OCI-M2 (cell line): ENCODE measurements around the gene CAMP.
"Not testable (repeated sequence)": the region's sequence is repeated elsewhere in the genome, so short reads cannot be mapped to it uniquely, and the experiment has no call there.

Experiments used
- DNase-seq: peaks from one replicate; lab custom pipeline; 2025; ENCODE audit not compliant: unreplicated experiment; lab: John Stamatoyannopoulos, UW

CAMP gene, protein sequence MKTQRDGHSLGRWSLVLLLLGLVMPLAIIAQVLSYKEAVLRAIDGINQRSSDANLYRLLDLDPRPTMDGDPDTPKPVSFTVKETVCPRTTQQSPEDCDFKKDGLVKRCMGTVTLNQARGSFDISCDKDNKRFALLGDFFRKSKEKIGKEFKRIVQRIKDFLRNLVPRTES

DNA sequence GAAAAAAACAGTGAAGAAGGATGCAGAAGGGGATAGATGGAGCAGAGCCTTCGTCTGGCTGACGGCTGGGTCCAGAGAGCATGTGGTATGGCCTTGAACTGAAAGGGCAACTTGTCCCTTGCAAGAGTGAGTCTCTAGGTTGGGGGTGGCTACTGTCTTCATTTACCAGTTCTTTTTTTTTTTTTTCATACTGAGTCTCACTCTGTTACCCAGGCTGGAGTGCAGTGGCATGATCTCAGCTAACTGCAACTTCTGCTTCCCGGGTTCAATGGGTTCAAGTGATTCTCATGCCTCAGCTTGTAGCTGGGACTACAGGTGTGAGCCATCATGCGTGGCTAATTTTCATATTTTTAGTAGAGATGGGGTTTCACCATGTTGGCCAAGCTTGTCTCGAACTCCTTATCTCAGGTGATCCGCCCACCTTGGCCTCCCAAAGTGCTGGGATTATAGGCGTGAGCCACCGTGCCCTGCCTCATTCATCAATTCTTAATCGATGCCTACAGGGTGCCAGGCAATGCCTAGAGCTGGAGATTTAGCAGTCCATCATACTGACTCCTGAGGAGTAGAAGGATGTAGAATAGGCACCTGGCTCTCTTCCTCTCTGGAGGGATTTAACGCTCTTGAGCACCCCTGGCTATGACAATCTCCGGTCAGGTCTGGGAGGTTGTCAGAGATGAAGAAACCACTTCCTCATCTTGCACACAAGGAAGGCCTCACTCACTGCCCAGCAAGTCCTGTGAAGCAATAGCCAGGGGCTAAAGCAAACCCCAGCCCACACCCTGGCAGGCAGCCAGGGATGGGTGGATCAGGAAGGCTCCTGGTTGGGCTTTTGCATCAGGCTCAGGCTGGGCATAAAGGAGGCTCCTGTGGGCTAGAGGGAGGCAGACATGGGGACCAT is at the start of gene CAMP:
Gene CAMP (plus strand): TSS at position 880 of the 898 bp plus-strand sequence. CDS start 17 bp downstream, at position 897.
- DNase-seq = no peak

DNA sequence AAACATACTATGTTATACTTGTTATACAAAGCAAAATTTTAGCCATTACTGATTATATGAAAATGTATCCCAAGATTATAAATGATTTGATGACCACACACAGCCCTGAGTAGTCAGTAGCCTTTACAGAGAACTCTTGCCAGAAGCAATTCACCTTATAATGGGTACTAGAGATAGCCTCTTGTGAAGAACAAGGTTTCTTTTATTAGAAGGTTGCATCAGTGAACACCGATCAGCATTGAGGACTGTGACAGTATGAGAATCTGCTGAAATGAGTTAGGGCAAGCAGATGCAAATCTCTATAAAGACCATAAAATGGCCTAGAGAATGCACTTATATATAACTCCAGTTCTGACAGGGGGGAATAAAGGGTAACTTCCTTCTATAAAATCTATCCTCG is 45.2 kb upstream of the CAMP start:
- DNase-seq = no peak

DNA sequence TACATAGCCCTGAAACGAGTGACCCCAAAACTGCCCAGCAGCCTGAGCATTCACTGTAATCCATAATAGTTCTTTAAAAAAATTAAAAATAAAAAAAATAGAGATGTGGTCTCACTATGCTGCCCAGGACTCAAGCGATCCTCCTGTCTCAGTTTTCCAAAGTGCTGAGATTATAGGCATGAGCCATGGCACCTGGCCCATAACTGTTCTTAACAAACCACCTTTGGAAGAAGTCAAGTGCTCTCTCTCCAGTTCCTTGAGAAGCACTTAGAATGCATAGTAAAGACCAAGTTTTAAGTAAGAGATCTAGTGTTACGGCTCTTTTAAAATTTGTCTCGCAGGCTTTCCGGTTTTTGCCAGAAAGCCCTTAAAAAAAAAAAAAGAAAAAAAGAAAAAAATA is 43.3 kb upstream of the CAMP start:
- DNase-seq = no peak

DNA sequence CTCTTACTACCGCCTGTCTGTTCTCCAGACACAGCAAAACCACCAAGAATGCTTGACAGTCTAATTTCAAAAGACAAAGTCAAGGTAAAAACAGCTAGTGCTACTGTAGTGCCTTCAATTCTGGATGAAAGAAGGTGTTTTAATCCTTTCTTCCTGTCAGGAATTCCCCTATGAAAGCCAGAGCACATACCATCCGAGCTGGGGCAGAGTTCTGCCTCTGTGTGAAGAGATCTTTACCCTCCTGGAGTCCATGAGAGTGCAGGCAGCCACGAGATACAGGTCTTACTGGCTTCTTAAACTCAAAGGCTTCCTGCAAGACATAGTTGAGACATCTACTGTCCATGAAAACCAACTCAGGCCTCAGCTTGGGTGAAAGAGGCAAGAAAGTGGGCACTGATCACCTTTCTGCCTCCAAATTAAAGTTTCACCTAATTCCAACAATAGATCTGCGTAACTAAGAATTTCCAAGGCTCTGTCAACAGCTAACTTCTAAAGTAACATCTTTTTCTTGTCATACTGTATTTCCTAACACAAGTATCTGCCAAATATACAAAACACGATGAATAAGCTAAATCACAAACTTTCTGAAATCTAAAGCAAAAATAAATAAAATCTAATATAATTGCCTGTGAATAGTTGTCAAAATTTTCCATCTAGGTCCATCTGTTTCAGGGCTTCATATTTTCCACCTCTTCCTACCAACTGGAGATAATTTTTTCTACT is 42.6 kb upstream of the CAMP start:
- no peak for DNase-seq

DNA sequence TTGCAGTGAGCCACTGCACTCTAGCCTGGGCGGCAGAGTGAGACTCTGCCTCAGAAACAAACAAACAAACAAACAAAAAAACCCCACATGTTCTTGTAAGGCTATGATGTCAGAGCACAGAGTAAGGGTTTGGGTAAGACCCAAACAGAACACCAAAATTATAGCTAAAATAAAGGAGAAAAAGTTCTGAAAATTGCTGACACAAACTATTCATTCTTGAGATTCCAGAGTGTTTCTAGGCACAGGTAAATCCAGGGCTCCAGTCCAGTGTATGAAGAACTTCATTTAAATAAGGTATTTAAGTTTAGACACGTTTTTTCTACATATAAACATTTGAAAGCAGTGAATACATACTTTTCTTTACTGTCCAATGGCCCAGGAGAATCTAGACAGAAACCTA is 39.0 kb upstream of the CAMP start:
- DNase-seq = no peak

DNA sequence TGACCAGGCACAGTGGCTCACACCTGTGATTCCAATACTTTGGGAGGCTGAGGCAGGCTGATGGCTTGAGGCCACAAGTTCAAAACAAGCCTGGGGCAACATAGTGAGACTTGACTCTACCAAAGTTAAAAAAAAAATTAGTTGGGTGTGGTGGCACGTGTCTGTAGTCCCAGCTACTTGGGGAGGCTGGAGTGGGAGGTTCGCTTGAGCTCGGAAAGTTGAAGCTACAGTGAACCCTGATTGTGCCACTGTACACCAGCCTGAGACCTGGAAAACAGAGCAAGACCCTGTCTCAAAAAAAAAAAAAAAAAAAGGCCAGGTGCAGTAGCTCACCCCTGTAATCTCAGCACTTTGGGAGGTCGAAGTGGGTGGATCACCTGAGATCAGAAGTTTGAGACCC is 38.2 kb upstream of the CAMP start:
- DNase-seq = no peak

DNA sequence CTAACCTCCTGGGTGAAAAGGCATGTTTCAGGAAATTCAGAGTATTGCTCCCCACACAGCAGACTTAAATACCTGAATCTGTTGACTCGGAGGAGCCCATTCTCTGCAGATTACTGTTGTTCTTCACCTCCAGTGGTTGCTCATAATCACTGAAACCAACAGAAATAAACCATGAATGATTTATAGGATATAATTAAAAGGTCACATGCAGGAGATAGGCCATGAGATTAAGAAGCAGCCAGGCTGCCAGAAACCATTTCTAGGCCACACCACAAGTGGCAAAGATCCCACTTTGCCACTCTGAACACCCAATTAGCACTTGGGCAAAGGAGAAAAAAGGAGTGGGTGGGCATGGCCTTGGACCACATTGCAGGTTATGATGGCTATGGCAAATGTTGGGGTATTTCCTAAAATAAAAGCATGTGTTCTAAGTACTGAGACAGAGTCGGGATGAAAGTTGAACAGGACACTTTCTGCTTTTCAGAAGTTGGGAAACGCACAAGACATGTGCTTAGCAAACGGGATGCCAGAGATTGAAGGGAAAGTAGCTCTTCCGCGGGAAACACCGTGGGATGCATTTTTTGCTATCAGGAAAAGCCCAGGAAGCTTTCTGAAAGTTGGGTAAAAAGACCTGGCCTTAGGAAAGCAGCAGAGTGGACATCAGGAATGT is 36.5 kb upstream of the CAMP start:
- DNase-seq = no peak

DNA sequence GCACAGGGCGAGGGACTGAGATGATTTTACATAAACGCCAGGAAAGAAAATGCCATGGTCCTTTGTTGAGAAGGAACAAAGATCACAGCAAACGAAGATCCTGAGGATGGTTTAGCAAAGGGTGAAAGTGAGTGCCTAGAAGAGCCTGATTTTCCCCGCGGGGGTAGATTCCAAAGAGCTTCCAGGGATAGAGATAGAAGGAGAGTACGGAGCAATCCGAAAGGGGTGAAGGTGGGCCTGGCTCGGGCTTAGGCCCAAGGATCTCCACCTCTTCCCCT is 36.1 kb upstream of the CAMP start:
- no peak for DNase-seq

DNA sequence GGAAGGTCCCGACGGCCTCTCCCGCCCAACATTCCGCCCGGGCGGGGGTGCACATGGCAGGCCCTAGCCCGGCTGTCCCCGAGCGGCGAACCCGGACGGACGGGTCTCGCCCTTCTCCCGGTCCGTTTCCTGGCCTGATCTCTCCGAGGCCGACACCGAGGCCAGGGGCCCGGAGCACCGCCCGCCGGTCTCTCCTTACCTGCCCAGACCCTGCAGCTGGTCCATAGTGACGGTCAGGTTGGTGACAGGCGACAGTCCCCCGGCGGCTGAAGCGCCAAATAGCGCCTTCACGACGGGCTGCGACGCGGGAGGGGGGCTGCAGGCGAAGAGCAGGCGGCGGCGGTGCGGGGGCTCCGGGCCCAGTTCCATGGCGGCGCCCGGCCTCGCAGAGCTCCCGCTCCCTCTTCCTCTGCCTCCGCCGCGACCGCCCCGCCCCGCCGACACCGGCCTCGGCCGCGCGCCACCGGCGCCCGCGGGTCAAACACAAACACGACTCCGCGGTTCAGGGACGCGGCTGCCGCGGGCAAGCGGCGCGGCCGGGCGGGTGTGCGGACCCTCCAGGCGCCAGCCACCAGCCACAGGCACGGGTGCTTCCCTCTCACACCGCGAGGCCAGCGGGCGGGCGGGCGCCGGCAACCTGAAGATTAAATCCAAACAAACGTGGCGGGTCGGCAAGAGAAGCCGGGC is 35.6 kb upstream of the CAMP start:
- DNase-seq = no peak

DNA sequence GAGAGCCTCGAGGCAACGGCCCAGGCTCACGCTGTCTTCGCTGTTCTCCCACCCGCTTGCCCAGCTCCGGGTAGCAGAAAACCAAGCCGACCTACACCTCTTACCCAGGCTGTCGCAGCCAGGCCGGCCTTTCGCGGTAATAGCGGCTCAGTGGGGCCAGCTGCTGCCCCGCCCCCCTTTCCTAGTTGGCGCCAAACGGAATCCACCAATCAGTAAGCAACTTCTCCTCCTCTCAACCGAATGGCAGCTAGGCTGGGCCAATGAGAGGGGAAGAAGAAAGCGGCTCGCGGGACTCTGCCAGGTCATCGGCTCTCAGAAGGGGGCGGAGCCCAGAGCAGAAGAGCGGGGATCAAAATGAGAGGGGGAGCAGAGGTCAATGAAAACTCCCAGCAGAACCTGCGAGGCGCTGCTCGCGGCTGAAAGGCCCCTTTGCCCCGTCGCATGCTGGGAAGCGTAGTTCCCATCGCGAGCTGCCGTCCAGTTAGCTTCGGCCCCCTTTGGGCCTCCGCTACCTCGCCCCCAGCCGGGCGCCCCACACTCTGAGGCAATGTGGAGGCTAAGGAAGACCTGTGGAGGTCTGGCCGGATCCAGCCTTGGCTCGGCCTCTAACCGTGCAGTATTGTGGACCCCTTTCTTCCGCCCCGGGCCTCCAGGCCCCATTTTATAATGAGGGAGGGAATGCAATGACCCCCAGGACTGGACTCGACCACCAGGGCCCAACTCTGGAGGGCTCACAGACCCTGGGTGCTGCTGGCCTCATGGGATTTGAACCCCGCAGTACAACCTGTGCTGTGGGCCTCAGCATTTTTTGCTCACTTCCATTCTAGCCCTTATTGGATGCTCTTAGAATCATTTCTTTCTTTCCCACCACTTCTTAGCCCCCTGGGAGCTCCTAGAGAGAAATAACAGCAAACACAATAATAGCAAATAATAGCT is 34.8 kb upstream of the CAMP start, which contains the start of gene CDC25A:
Gene CDC25A (minus strand): TSS at position 152 of the 936 bp plus-strand sequence. CDS start 470 bp downstream, outside the sequence.
- DNase-seq = peak; percentile 91

DNA sequence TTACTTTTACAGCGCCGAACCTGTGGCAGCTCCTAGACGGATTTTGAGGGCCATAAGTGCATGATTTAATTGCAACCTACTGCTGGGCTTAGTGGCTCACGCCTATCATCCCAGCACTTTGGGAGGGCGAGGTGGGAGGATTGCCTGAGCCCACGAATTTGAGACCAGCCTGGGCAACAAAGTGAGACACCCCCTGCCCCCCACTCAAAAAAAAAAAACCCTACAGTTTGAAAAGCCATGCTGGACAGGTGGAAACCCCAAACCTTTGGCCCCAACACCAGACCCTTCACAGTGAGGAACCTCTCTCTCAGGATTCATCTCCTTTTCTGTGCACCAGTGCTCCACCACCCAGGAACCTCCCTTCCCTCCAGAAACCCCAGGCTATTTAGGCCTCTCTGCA is 34.0 kb upstream of the CAMP start:
- DNase-seq = no peak

DNA sequence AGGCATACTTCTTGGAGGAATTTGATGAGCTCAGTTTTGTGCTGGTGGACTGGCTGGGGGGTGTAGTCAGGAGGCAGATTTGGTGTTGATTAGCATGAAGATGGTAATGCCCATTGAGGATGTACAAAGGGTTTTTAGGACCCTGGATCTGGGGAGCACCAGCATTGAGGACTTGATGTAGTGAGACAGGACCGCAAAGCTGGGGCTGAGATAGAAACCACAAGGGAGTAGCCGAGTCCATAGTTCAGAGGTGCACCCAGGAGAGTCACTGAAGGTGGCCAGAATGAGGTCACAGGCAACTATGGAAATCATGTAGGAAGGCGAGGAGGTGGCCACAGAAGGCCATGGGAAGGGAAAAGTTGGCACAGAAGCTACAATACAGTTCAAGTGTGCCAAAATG is 32.4 kb upstream of the CAMP start:
- DNase-seq = no peak

DNA sequence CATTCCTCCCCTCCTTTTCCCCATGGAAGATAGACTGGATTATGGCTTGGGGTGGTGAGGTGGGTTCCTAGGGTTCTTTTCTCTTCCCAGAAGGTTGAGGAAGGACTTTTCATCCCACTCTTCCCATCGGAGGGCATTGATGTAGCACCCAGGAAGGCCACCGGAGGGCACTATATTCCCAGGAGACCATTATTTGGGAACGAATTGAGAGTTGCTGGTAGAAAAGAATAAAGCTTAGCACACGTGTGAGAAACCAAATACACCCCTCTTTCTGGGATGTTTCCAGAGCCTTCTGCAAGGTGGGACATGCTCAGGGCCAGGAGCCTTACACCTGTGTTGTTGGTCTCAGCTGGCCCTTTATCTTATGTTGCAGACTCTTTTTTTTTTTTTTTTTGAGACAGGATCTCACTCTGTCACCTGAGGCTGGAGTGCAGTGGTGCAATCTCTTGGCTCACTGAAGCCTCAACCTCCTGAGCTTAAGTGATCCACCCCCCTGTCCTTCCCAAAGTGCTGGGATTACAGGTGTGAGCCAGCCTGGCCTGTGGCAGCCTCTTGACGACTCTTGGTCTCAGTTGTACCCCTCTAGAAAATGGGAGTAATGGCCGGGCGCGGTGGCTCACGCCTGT is 28.7 kb upstream of the CAMP start:
- peak; percentile 34 for DNase-seq

DNA sequence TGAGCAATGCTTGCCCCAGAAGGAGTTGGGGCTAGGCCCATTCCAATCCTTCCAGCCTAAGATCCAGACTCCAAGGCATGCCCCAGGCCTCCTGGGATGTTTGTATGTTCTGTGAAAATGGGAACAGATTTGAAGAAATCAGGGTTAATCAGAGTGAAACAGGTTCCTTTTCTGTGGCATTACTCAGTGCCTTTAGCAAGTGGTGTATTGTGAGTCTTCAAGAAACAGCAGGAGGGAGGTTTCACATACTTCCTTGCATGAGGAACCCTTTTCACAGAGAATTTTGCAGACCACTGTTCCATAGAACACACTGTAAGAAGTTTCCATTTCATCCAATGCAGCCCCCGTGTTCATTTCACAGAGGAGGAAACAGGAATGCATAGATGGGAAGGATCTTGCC is 26.7 kb upstream of the CAMP start:
- DNase-seq = no peak

DNA sequence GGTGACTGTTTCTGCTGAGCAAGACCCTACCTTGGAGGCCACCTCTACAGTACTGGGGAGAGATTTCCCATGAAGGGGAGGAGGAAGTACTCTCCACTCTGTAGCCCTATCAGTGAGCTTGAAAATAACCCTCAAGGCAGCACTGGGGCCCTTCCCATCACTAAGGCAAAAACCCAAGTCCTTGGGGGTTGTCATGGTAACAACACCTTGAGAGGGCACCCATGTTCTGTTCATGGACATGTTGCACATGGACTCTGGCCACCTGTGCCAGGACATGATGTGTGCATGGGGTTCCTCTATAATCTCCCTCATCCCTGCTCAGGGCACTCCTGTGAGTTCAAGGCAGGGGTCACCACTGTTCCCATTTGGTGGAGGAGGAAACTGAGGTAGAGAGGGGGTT is 24.2 kb upstream of the CAMP start:
- no peak for DNase-seq

DNA sequence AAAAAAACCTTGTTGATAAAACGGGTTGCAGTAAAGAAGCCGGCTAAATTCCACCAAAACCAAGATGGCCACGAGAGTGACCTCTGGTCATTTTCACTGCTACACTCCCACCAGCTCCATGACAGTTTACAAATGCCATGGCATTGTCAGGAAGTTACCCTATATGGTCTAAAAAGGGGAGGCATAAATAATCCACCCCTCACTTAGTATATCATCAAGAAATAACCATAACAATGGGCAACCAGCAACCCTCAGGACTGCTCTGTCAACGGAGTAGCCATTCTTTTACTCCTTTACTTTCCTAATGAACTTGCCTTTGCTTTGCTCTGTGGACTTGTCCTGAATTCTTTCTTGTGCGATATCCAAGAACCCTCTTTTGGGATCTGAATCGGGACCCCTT is 20.7 kb upstream of the CAMP start:
- no peak for DNase-seq

DNA sequence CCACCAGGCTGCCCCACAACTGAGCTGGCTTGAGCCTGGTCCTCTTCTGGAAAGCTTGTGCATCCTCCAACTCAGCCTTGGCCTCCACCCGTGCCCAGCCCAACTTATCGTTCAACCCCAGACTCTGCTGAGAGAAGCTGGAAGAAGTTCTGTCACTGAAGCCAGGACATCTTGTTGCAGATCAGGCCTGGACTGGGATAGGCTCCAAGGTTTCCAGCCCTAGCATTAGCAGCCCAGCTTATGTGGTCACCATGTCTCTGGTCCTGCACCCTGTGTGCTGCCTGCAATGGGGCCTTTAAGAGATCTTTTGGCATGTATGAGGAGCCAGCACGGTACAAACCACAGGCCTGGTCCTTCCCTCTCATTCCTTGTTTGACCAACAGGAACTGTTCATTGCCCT is 15.2 kb upstream of the CAMP start:
- DNase-seq = no peak

DNA sequence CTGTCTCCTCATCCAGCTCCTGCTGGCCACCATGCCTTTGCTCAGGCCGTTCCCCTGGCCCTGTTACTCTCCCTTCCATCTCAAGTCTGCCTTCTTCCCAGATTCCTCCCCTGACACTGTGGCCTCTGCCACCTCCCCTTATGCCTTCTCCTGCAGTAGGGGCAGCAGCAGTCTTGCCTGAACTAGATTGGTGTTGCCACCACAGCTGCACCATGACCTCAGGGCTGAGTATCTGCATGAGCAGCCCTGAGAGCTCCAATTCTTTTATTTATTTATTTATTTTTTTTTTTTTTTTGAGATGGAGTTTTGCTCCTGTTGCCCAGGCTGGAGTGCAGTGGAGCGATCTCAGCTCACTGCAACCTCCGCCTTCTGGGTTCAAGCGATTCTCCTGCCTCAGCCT is 13.8 kb upstream of the CAMP start:
- no peak for DNase-seq

DNA sequence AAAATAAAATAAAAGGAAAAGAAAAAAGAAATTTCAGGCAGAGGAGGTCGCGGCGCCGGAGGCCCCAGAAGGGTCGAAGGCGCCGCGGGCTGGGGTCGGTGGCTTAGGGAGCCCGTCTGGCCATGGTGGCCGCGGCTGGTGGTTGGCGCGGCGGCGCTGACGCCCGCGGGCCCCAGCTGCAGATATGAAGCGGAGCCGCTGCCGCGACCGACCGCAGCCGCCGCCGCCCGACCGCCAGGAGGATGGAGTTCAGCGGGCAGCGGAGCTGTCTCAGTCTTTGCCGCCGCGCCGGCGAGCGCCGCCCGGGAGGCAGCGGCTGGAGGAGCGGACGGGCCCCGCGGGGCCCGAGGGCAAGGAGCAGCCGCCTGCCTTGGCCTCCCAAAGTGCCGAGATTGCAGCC is 12.8 kb upstream of the CAMP start:
- DNase-seq = not testable (repeated sequence)
